SK-N-DZ (cell line): ENCODE measurements around the gene REEP5.
"Not testable (repeated sequence)": the region's sequence is repeated elsewhere in the genome, so short reads cannot be mapped to it uniquely, and the experiment has no call there.

Experiments
- DNase-seq: peaks from one replicate; pipeline ENCODE4 v3.0.0-alpha.2; 2015; ENCODE audit warnings: low spot score

REEP5 gene

DNA sequence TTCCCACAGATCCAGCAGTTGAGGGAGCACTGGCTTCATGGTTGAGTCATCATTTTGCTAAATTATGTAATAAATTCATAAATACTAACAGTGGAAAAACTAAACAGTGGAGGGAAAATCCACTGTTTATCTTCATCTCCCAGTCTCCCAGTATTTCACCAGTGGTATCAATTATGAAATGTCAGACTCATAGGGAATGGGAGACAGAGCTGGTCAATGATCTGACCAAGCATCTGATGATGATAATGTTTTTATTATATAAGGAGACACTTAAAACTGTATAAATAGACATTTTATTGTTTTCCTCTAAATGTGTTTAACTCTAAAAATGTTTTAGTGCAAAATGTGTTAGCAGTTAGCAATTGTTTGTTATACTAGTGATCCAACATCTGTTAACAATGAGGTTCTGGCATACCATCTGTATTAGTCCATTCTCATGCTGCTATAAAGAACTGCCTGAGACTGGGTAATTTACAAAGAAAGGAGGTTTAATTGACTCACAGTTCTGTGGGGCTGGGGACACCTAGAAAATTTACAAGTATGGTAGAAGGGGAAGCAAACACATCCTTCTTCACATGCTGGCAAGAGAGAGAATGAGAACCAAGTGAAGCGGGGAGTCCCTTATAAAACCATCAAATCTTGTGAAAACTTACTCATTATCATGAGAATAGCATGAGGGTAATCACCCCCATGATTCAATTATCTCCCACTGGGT lies 11.8 kb upstream of the REEP5 start:
- DNase-seq: no peak

DNA sequence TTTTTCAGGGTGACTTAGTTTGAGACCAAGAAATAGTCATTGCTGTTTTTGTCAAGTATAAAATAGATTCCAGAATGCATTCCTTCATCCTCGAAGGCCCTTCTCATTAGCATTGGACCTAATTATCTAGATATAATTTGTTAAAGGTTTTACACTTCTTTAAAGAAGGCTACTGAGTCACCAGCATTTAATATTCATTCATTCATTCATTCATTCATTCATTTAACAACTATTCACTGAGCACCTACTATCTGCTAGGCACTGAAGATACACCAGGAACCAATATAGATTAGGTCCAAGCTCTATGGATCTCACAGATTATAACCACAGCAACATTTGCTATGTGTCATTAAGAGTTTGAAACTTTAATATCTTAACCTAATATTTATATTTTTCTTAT lies 11.1 kb upstream of the REEP5 start:
- DNase-seq: no peak

DNA sequence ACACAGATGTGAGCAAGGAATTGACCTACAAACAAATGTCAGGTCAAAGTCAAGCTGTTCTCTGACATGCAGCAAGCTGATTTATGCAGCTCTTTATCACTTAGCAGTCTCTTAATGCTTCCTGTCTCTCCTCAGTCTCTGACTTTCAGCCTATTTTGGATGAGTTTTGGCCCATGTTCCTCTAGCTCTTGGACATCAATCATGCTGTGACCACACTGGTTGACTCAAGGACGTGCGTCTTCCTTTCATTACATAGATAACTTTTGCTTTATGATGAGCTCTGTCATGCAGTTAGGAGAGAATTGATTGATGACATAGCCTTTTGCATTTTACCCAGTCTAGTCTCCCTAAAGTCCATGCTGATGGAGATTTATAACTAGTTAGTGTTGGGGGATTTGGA lies 9.4 kb upstream of the REEP5 start:
- peak; percentile 21 for DNase-seq

DNA sequence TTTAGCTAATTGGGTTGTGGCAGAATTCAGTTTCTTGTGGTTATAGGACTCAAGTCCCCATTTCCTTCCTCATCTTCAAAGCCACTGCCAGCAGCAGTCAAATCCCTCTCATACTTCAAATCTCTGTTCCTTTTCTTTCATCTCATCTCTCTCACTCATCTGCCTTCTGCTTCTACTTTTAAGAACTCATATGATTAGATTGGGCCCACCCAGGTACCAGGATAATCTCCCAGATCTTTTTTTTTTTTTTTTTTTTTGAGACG lies 8.0 kb upstream of the REEP5 start:
- DNase-seq: no peak

DNA sequence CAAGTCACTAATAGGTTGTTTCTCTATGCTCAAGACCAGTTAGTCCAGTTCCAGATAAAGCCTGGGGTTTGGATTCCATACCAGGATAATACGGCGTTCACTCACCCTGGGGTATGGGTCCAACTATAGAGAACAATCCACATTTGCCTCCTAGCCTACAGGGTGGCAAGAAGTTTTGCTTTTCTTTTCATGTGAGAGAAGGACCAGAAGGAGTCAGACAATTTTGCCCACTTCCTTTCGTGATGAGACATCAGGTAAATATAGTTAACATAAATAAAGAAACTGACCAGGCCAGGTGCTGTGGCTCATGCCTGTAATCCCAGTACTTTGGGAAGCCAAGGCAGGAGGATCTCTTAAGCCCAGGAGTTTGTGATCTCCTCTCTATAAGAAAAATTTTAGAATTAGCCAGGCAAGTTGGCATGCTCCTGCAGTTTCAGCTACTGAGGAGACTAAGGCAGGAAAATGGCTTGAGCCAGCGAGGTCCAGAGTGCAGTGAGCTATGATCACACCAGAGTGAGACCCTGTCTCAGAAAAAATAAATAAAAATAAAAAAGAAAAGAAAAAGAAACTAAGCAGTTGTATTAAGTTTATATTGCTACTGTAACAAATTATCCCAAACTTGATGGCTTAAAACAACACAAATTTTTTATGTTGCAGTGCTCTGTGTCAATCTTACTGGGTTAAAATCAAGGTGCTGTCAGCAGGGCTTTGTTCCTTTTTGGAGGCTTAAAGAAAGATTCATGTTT lies 7.5 kb upstream of the REEP5 start:
- no peak for DNase-seq

DNA sequence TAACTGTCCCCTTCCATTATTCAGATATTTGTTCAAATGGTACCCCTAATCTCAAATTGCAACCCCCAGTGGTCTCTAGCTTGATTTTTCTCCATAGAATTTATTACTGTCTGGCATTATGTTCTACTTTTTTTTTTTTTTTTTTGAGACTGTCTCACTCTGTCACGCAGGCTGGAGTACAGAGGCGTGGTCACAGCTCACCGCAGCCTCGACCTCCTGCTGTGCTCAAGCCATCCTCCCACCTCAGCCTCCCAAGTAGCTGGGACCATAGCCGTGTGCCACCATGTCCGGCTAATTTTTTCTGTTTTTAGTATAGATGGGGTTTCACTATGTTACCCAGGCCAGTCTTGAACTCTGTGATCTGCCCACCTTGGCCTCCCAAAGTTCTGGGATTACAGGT lies 2.0 kb upstream of the REEP5 start:
- DNase-seq: no peak

DNA sequence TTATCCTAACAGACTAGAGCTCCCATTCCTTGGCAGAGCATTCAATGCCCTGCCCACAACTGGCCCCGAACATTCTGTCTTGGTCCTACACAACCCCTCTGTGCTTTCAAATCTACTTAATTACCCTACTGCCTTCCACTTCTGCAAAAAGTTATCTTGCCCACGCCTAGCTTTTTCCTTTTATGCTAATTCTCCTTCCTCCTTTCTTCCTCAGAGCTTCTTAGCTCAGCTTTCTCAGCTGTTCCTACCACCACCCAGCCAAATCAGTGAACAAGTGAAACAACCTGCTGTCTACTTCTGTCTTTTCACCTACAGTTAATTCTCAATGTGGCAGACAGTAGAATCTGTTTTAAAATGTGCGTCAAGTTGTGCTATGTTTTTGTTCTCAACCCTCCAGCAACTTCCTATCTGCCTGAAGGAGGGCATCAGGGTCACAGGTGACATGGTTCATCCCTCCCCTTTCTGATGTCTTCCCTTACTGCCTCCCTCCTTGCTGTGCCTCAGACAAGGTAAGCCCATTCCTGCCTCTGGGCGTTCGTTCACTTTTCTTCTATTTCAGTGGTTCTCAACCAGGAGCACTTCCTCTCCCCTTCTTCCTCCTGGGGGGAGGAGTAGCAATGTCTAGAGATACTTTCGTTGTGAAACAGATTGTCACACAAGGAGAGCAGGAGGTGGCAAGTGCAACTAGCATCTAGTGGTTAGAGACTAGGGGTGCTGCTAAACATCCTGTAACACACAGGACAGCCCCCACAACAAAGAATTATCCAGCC lies 1.3 kb upstream of the REEP5 start:
- no peak for DNase-seq

DNA sequence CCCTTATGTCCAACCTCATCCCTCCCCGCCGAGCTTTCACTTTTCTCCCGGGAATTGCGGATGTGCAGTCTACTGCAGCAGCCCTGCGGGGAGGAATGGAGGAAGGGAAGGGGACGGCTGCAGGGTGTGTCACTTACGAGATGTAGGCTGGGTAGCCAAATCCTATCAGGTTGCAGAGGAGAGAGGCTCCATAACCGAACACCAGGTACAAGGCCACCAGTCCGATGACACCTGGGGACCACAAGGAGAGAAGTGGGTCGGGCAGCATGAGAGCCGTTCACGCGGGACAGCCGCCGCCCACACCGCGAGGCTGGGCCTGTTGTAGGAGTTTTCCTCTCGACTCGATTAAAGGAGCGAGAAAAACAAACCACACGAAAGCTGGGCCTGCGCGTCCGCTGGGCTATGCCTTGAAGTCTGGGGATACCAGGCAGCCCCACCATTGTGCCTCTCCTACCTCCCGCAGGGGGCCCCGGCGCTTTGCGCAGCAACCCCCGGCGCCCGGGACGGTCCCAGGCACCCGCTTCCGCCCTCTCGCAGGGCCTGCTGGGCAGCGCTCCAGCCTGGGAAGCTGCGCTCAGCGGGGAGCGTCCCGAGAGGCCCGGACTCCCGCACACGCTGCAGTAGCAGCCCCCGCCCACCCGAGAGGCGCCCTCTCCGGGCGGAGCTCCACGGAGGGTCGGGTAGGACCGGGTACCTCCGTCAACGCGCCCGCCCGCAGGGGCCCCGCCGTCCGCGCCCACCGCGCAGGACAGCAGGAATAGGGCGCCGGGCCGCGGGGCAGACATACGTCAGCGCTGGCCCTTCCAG lies 798 bp downstream of the REEP5 start:
- DNase-seq: peak; percentile 68

DNA sequence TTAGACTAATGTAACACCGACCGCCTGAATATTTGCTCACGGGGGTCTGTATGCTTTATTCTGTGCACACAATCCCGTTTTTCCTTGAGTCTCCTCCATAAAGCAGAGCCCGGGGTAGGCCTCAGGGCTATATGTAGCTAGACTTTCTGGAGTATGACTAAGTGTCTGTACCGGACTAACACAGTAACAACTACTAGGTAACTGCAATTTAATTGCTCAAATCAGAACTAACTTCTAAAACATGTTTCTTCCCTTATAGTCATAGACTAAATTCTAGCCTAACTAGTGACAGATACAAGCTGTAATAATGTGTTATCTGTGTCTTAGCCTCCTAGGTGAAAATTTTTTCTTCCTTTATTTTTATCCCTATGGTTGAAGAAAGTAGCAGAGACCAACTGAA lies 2.1 kb downstream of the REEP5 start:
- no peak for DNase-seq

DNA sequence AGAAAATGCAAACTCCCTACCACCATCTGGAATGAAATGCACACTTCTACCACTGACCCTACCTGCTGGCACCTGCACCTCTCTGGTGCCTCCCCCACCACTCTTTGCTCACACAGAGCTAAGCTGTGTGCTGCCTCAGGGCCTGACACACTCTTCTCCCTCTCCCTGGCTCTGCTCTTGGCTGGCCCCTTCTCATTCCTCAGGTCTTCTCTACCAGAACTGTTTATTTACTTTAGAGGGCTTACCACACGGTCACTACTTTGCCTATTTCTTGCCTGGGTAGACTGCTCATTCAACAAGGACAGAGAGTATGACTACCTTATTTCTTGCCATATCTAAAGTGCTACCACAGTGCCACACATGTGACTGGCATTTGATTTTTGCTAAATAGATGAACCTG lies 3.3 kb downstream of the REEP5 start:
- no peak for DNase-seq

DNA sequence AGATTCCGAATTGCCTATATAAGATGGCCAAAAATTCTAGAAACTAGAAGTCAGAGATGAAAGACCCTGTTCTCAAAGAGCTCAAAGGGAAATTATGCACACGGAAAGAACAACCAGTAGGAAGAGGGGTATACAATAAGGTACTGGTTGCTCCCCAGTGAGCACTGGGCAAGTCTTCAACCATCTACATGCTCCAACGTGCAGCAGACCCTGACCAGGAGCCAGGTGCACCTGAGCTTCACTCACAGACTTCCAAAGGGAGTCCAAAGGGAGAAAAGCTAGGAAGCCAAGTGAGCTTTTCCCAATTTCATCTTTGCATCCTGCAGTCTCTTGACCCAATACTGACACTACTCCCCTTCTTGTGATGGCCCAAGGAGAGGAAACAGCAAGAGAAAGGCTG lies 3.9 kb downstream of the REEP5 start:
- DNase-seq: no peak

DNA sequence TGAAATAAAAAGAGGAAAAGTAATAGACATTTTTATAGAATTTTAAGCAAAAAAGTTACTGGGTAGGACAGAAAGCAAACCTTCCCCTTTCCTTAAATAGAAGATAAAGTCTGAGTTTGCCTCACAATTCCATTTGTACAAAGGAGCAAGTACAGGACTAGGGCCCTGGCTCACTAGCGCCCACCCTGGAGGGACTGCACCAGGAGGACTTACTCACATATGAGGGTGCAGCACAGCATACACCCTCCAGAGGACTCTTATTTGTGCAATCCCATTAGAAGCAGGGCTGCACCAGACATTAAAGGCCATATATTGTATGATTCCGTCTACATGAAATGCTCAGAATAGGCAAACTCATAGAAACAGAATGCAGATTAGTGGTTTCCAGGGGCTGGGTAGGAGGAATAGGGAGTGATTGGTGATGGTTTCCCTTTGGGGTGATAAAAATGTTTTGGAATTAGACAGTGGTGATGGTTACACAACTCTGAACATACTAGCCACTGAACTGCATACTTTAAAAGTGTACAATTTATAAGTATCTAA lies 4.5 kb downstream of the REEP5 start:
- DNase-seq: no peak

DNA sequence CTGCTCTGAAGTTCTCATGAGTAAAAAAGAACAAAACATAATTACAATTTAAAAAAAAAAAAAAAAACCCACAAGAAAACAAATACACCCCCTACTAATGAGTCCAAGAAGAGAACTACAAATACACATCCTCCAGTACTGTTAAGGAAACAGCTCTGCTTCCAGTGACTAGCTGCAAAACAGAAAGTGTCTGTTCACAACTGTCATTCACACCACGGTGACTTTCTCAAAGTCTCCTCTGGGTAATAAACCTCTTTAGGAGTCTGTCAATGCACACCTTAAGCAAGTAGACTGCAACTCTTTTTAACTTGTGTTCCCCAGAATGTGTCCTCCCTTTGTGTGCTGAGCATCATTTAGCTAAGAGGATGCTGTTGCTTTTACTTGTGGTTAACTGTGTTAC lies 6.2 kb downstream of the REEP5 start:
- no peak for DNase-seq

DNA sequence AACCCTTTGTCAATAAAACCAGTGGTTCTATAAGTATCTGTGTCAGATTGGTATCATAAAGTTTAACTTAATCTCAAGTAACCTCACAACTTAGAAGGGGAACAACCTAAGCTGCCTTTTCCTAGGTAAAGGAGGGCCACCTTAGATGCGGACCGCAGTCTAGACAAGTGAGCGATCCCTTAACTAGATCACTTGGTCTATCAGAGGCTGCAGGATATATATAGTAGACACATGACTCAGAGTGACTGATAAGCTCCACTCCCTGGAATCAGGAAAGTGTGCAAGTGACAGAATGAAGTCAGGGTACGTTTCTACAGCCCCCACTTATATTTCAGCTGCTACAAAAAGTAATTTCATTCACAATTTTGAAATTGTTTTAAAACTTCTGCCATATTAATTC lies 7.4 kb downstream of the REEP5 start:
- DNase-seq: no peak

DNA sequence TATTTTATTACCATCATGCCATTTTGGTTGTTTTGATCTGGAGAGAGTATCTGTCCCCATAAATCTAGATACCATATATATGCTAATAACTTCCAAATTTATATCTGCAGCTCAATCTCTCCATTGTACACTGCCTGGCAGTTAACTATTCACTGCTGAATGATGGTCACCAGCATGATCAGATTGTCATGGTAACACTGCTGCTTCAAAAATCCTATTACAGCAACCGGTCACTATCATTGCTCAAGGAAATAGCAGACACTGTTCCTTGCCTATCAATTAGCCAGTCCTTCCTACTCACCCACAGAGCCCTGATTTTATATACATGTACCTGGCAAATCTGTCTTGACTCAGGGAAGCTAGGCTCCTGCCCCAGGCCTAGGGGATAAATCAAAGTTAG lies 11.5 kb downstream of the REEP5 start:
- DNase-seq: no peak

DNA sequence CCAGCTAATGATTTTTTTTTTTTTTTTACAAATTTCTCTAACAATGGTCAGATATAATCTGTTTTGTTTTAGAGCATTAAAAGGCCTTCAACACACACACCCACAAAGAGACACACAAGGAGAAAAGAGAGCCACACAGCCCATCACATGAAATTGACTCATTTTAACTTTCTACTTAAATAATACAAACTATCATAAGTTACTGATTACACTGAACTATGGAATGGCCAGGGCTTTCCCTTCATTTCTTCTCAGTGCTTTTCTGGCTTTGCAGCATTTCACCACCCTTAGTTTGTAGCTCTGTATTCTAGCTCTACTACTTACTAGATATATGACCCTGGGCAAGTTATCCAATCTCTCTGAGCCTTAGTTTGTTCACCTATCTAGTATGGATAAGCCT lies 13.2 kb downstream of the REEP5 start:
- no peak for DNase-seq

DNA sequence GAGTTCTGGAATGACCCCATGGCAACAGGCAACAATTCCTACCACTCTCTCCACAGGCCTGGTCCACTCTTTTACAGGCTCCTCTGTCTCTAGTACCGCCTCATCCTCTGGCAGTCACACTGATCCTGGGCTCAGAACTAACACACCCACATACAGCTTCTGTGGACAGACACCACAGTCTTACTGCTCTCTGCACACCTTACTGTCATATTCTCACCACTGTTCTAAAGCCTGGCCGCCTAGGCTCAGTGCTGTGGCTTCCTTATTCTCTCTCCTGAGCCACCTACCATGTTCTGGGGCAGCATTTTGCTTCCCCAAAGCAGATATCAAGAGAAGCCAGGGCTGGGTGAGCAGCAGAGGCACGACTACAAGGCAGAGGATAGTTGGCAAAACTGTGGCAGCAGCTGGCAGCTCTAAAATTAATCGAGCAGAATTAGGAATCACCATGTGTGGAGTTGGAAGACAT lies 14.8 kb downstream of the REEP5 start:
- no peak for DNase-seq

DNA sequence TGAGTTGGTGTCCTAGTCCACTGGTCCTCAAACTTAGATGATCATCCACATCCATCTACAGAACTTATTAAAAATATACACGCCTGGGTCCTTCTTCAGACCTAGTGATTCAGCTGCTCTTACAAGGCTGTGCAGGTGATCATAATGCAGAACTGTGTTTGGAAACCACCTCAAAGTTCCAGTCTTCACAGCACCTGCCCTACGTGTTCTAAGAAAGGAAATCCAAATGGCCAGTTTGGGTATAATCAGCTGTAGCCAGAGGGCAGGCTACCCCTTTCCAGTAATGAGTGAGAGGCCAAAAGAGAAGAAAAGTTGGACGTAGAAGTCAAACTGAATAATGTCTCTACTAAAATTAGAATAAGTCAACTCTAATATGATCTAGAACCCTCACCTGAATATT lies 15.4 kb downstream of the REEP5 start:
- no peak for DNase-seq

DNA sequence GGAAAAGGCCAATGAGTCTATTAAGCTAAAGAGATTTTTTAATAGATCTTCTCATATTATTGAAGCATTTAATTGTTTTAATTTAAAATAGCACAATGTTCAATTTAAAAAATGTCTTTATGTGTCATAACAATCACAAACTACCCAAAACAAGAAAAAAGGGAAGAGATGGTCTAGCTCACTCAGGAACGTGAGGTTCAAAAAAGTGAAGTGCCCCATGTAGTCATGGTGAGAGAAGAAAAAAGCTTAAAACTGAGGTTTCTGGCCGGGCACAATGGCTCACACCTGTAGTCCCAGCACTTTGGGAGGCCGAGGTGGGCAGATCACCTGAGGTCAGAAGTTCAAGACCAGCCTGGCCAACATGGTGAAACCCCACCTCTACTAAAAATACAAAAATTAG lies 17.0 kb downstream of the REEP5 start:
- DNase-seq: not testable (repeated sequence)

DNA sequence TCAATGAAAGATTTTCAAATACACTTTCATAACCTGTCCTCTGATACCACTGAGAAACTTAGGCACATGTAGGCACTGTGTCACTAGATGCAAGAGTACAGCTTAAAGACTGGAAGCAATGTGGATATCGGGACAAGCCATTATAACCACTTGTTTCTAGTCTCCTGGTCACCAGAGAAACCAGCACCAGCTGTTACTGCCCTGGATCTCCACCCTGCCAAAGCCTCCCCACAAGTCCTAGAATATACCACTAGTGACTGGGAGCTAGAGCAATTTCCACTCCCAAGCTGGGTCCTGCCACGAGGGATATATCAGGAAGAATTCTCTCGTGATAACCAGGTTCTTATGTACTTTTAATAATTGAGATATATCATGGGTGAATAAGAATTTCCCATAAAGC lies 19.5 kb downstream of the REEP5 start:
- DNase-seq: no peak

DNA sequence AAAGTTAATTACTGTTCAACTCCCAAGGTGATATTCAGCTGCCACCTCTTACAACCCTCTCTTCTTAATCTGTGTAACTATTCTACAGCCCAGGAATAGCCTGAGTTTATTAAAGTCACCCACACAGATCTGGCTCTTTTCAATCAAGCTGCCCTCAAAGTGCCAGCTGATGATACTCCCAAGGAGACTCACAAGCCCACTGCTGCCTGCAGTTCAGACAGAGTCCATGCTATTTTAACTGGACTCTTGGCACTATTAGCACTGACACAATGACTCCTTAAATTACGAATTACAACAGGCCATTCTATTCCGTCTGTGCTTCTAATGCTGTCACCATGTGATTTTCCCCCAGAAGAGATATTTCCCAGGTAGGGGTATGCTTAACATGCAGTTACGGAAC lies 26.3 kb downstream of the REEP5 start:
- no peak for DNase-seq

DNA sequence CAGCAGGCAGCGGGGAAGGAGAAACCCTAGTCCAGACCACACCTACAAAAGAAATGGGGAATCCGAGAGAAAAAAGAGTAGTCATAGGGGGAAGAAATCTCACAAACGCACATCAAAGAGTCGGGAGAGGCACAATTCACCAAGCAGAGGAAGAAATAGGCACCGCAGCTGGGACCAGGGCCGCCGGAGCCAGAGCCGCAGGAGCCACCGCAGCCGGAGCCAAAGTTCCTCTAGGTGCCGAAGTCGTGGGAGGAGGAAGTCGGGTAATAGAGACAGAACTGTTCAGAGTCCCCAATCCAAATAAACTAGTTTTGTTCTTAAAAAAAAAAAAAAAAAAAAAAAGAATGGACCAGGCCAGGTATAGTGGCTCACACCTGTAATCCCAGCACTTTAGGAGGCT lies 29.3 kb downstream of the REEP5 start:
- no peak for DNase-seq
